Measurements from ENCODE around the gene SMARCD3. TPM values are rescaled to one million over a fixed set of nuclear protein-coding genes. Genes with fewer than 3 reads are reported as not detected.

The SMARCD3 gene
- total and polyA plus RNA-seq, 9 of the 15 experiments (the other 6 are each of a cell fraction or from before 2014, with no cell fraction given): 0.43 to 3.6 (median 2.6) TPM

GRCh38 chr7:151206914-151207313 is 41.6 kb downstream of the SMARCD3 start (continued):
- TF ChIP-seq RBBP5 (IDR thresholded peaks at IDR 0.05; ENCODE audit: borderline replicate concordance, insufficient read depth, low read length, poor library complexity, severe bottlenecking): no peak
- no peak for TF ChIP-seq ZFP36 (IDR thresholded peaks at IDR 0.05; ENCODE audit: low read depth, low read length, partially characterized antibody)
- no peak for TF ChIP-seq PCBP1 (IDR thresholded peaks at IDR 0.05; ENCODE audit: low read depth, low read length, poor library complexity, severe bottlenecking)
- no peak for TF ChIP-seq E2F3 (CRISPR knock-in tag; IDR thresholded peaks at IDR 0.05)
- TF ChIP-seq ELF2 (CRISPR knock-in tag; IDR thresholded peaks at IDR 0.05): 0 out of 2 replicates have a peak, but pooled peaks have one; percentile 0
- TF ChIP-seq MLLT1 (IDR thresholded peaks at IDR 0.05): peak in 1 of 2 experiments; percentile 63; a peak in 1 of 4 replicates
- TF ChIP-seq MXI1 (IDR thresholded peaks at IDR 0.05; ENCODE audit: low read depth, low read length): no peak
- TF ChIP-seq ZNF830 (CRISPR knock-in tag; IDR thresholded peaks at IDR 0.05): no peak
- TF ChIP-seq ZNF518B (CRISPR knock-in tag; IDR thresholded peaks at IDR 0.05): no peak
- TF ChIP-seq, protein P1, sequence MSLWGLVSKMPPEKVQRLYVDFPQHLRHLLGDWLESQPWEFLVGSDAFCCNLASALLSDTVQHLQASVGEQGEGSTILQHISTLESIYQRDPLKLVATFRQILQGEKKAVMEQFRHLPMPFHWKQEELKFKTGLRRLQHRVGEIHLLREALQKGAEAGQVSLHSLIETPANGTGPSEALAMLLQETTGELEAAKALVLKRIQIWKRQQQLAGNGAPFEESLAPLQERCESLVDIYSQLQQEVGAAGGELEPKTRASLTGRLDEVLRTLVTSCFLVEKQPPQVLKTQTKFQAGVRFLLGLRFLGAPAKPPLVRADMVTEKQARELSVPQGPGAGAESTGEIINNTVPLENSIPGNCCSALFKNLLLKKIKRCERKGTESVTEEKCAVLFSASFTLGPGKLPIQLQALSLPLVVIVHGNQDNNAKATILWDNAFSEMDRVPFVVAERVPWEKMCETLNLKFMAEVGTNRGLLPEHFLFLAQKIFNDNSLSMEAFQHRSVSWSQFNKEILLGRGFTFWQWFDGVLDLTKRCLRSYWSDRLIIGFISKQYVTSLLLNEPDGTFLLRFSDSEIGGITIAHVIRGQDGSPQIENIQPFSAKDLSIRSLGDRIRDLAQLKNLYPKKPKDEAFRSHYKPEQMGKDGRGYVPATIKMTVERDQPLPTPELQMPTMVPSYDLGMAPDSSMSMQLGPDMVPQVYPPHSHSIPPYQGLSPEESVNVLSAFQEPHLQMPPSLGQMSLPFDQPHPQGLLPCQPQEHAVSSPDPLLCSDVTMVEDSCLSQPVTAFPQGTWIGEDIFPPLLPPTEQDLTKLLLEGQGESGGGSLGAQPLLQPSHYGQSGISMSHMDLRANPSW (CRISPR knock-in tag; IDR thresholded peaks at IDR 0.05): 0 out of 2 replicates have a peak, but pooled peaks have one; percentile 54
- no peak for TF ChIP-seq NRF1 (conservative IDR thresholded peaks at IDR 0.05 in 1 of 2, IDR thresholded peaks at IDR 0.05 in 1 of 2)
- peak; percentile 88 for TF ChIP-seq RAD51 (IDR thresholded peaks at IDR 0.05; ENCODE audit: borderline replicate concordance, low read depth)
- TF ChIP-seq TEAD4 (IDR thresholded peaks at IDR 0.05; ENCODE audit: low read length): peak; percentile 90
- no peak for TF ChIP-seq TEAD4 (CRISPR knock-in tag; IDR thresholded peaks at IDR 0.05; ENCODE audit: borderline replicate concordance)
- no peak for TF ChIP-seq ELF1 (tag; IDR thresholded peaks at IDR 0.05)
- TF ChIP-seq LEF1 (IDR thresholded peaks at IDR 0.05): peak; percentile 87
- TF ChIP-seq SRSF3 (IDR thresholded peaks at IDR 0.05; ENCODE audit: insufficient read depth, low read length): no peak
- no peak for TF ChIP-seq NKRF (IDR thresholded peaks at IDR 0.05; ENCODE audit: borderline replicate concordance)
- no peak for TF ChIP-seq ZNF586 (CRISPR knock-in tag; conservative IDR thresholded peaks at IDR 0.05)
- no peak for TF ChIP-seq PHB2 (IDR thresholded peaks at IDR 0.05; ENCODE audit: low read depth)

All from K562 (cell line).